ENCODE measurements around the gene DHX8.
"Not testable (repeated sequence)": the region's sequence is repeated elsewhere in the genome, so short reads cannot be mapped to it uniquely, and the experiment has no call there.

Gene DHX8

GRCh38 chr17:43462569-43462968 lies 21.2 kb upstream of the DHX8 start:
- DNase-seq: not testable (repeated sequence)

- no peak for DNase-seq
Measured at GRCh38 chr17:43463241-43463640, 20.5 kb upstream of the DHX8 start.

- DNase-seq: no peak
Measured at GRCh38 chr17:43464046-43464445, 19.7 kb upstream of the DHX8 start.

- DNase-seq: no peak
Measured at GRCh38 chr17:43465049-43465448, 18.7 kb upstream of the DHX8 start.

- peak; percentile 91 for DNase-seq
Measured at GRCh38 chr17:43467981-43468581, 15.7 kb upstream of the DHX8 start.

GRCh38 chr17:43468691-43469139 lies 15.1 kb upstream of the DHX8 start:
- peak; percentile 83 for DNase-seq

GRCh38 chr17:43469145-43469544 lies 14.6 kb upstream of the DHX8 start:
- DNase-seq: peak; percentile 91

GRCh38 chr17:43471585-43472160 lies 12.1 kb upstream of the DHX8 start:
- peak; percentile 9 for DNase-seq

GRCh38 chr17:43475494-43476089 lies 8.2 kb upstream of the DHX8 start:
- no peak for DNase-seq

- not testable (repeated sequence) for DNase-seq
Measured at GRCh38 chr17:43476306-43476705, 7.5 kb upstream of the DHX8 start.

- peak; percentile 6 for DNase-seq
Measured at GRCh38 chr17:43477832-43478634, 5.7 kb upstream of the DHX8 start.

GRCh38 chr17:43479948-43480347 lies 3.8 kb upstream of the DHX8 start:
- no peak for DNase-seq

- DNase-seq: no peak
Measured at GRCh38 chr17:43482103-43483012, 1.4 kb upstream of the DHX8 start.

- no peak for DNase-seq
Measured at GRCh38 chr17:43490621-43491020, 6.8 kb downstream of the DHX8 start.

- not testable (repeated sequence) for DNase-seq
Measured at GRCh38 chr17:43509440-43509839, 25.7 kb downstream of the DHX8 start.

GRCh38 chr17:43511199-43511598 lies 27.4 kb downstream of the DHX8 start:
- not testable (repeated sequence) for DNase-seq

- no peak for DNase-seq
Measured at GRCh38 chr17:43515656-43516055, 31.9 kb downstream of the DHX8 start.

- DNase-seq: no peak
Measured at GRCh38 chr17:43517161-43517560, 33.4 kb downstream of the DHX8 start.

GRCh38 chr17:43517615-43518386 lies 34.0 kb downstream of the DHX8 start:
- DNase-seq: peak; percentile 59

GRCh38 chr17:43521389-43521788 lies 37.6 kb downstream of the DHX8 start:
- no peak for DNase-seq

GRCh38 chr17:43524945-43525575 lies 41.3 kb downstream of the DHX8 start:
- DNase-seq: peak; percentile 35

Data from fibroblast of skin of right biceps (primary cell).